Measurements from ENCODE around the gene PKNOX1. TPM values are rescaled to one million over a fixed set of nuclear protein-coding genes. Genes with fewer than 3 reads are reported as not detected.
"Not testable (repeated sequence)": the region's sequence is repeated elsewhere in the genome, so short reads cannot be mapped to it uniquely, and the experiment has no call there.

Gene PKNOX1
- total RNA-seq, 1 donor from 2014 or later, result 14.7 TPM

GRCh38 chr21:43062955-43063664, 88.7 kb downstream of the PKNOX1 start:
- DNase-seq, result not testable (repeated sequence)

GRCh38 chr21:43064265-43064917, 90.0 kb downstream of the PKNOX1 start:
- not testable (repeated sequence) for DNase-seq

- DNase-seq, result not testable (repeated sequence)
Observed at GRCh38 chr21:43065991-43066390, 91.6 kb downstream of the PKNOX1 start.

- not testable (repeated sequence) for DNase-seq
Observed at GRCh38 chr21:43066690-43067089, 92.3 kb downstream of the PKNOX1 start.

- not testable (repeated sequence) for DNase-seq
Observed at GRCh38 chr21:43068065-43068464, 93.7 kb downstream of the PKNOX1 start.

GRCh38 chr21:43069682-43070081, 95.3 kb downstream of the PKNOX1 start:
- not testable (repeated sequence) for DNase-seq

GRCh38 chr21:43072742-43073141, 98.4 kb downstream of the PKNOX1 start:
- DNase-seq, result not testable (repeated sequence)

- not testable (repeated sequence) for DNase-seq
Observed at GRCh38 chr21:43074401-43075169, 100.2 kb downstream of the PKNOX1 start.

GRCh38 chr21:43075170-43076022, 101.0 kb downstream of the PKNOX1 start, which contains the start of gene CBS:
Gene CBS (minus strand): TSS chr21:43075835. CDS start chr21:43072193, 3,642 bp downstream.
- DNase-seq, result not testable (repeated sequence)

- DNase-seq, result not testable (repeated sequence)
Observed at GRCh38 chr21:43076023-43076637, 101.8 kb downstream of the PKNOX1 start.

GRCh38 chr21:43076643-43077042, 102.3 kb downstream of the PKNOX1 start:
- not testable (repeated sequence) for DNase-seq

- DNase-seq, result not testable (repeated sequence)
Observed at GRCh38 chr21:43082587-43083300, 108.4 kb downstream of the PKNOX1 start.

Small RNAs within 50 kb of the gene (small RNA-seq; reads per million reads assigned to genes)
- gene MIR5692B (ENCODE audit: low replicate concordance), result not detected

Other genes starting within 250 kb of the PKNOX1 start
- 8.6 TPM for gene WDR4, start 95.0 kb upstream of the PKNOX1 start, total RNA-seq
- 37.9 TPM for gene NDUFV3, start 81.3 kb upstream of the PKNOX1 start, total RNA-seq
- 0.20 TPM for gene ERVH48-1, start 48.9 kb upstream of the PKNOX1 start, total RNA-seq
- 3.7 TPM for gene CBS, start 101.3 kb downstream of the PKNOX1 start, total RNA-seq
- gene U2AF1, start 133.0 kb downstream of the PKNOX1 start, total RNA-seq, result 45.4 TPM
- not detected for gene CRYAA, start 194.4 kb downstream of the PKNOX1 start, total RNA-seq